GM23338 (cell line): ENCODE measurements around the gene ARHGEF11. TPM values are rescaled to one million over a fixed set of nuclear protein-coding genes. Genes with fewer than 3 reads are reported as not detected.

Experiments used
- ATAC-seq: fragments of 200-7000 bp; cut with Tn5 transposase; 3 replicates; pipeline ENCODE4 v1.9.1; 2020
- DNase-seq: peaks from one replicate; pipeline ENCODE4 v3.0.0-alpha.2; 2015; ENCODE audit warnings: low spot score
- H2AFZ ChIP-seq: fragments of 200-600 bp; sonication (generic); 2 replicates; pipeline ENCODE4 v1.8.0; 2016; ENCODE audit warnings: antibody characterized with exemption, mild to moderate bottlenecking, moderate library complexity
- H3F3A ChIP-seq: fragments of 200-600 bp; sonication (generic); replicated peaks from 2 replicates; pipeline ENCODE4 v1.8.0; 2017; ENCODE audit warnings: antibody characterized with exemption, mixed run types, low read depth
- H3K27ac ChIP-seq: fragments of 200-600 bp; sonication (generic); 2 replicates; pipeline ENCODE4 v1.6.1; 2016; ENCODE audit warnings: low read depth
- H3K27me3 ChIP-seq: fragments of 200-600 bp; sonication (generic); 2 replicates; pipeline ENCODE4 v1.8.0; 2016; ENCODE audit warnings: mild to moderate bottlenecking, mixed run types, moderate library complexity; ENCODE audit not compliant: insufficient read depth
- H3K36me3 ChIP-seq: fragments of 200-600 bp; sonication (generic); 2 replicates; pipeline ENCODE4 v1.8.0; 2016; ENCODE audit warnings: mild to moderate bottlenecking; ENCODE audit not compliant: insufficient read depth
- H3K4me1 ChIP-seq: fragments of 200-600 bp; sonication (generic); 2 replicates; pipeline ENCODE4 v1.8.0; 2016; ENCODE audit warnings: mild to moderate bottlenecking, moderate library complexity; ENCODE audit not compliant: insufficient read depth
- H3K4me2 ChIP-seq: fragments of 200-600 bp; sonication (generic); 2 replicates; pipeline ENCODE4 v1.7.1; 2017; ENCODE audit warnings: mixed run types
- H3K4me3 ChIP-seq: fragments of 200-600 bp; sonication (generic); 2 replicates; pipeline ENCODE4 v1.6.1; 2016; ENCODE audit warnings: mixed run types
- H3K79me2 ChIP-seq: fragments of 200-600 bp; sonication (generic); replicated peaks from 2 replicates; pipeline ENCODE4 v1.8.0; 2017; ENCODE audit warnings: mild to moderate bottlenecking; ENCODE audit not compliant: insufficient read depth
- H3K9me2 ChIP-seq: fragments of 200-600 bp; sonication (generic); 2 replicates; pipeline ENCODE4 v1.8.0; 2017; ENCODE audit not compliant: insufficient read depth
- H4K20me1 ChIP-seq: fragments of 200-600 bp; sonication (generic); replicated peaks from 2 replicates; pipeline ENCODE4 v1.8.0; 2017; ENCODE audit warnings: mild to moderate bottlenecking; ENCODE audit not compliant: insufficient read depth
- H3K27ac Mint-ChIP-seq: 2 replicates; pipeline ENCODE4 v1.8.0; 2020; ENCODE audit warnings: inconsistent platforms, mild to moderate bottlenecking, moderate library complexity, mixed read lengths
- H3K27me3 Mint-ChIP-seq: 3 replicates; pipeline ENCODE4 v1.8.0; 2022; ENCODE audit warnings: low read depth, mild to moderate bottlenecking, moderate library complexity, mixed read lengths, inconsistent platforms; ENCODE audit not compliant: insufficient read depth, poor library complexity
- H3K36me3 Mint-ChIP-seq: 3 replicates; pipeline ENCODE4 v1.8.0; 2021; ENCODE audit warnings: low read depth, mild to moderate bottlenecking, inconsistent platforms, moderate library complexity, mixed read lengths
- H3K4me1 Mint-ChIP-seq: 3 replicates; pipeline ENCODE4 v1.8.0; 2020; ENCODE audit warnings: mild to moderate bottlenecking, inconsistent platforms, mixed read lengths
- H3K4me3 Mint-ChIP-seq: 3 replicates; pipeline ENCODE4 v1.8.0; 2021; ENCODE audit warnings: moderate library complexity, mild to moderate bottlenecking, inconsistent platforms, mixed read lengths
- H3K9me3 Mint-ChIP-seq: 3 replicates; pipeline ENCODE4 v1.8.0; 2020; ENCODE audit warnings: moderate library complexity, mild to moderate bottlenecking, inconsistent platforms, mixed read lengths
- NANOG ChIP-seq: IDR thresholded peaks from 2 replicates; pipeline ENCODE4 v1.6.1; 2016; ENCODE audit warnings: antibody characterized with exemption, borderline replicate concordance
- POLR2AphosphoS5 ChIP-seq: IDR thresholded peaks from 2 replicates; pipeline ENCODE4 v1.6.1; 2016; ENCODE audit warnings: antibody characterized with exemption, low read depth
- ZNF114 ChIP-seq: fragments of 250-450 bp; sonication (Bioruptor Pico); IDR thresholded peaks from 2 replicates; pipeline ENCODE4 v1.5.0; 2020; ENCODE audit warnings: mild to moderate bottlenecking, moderate library complexity
- ZNF462 ChIP-seq: fragments of 250-450 bp; sonication (Bioruptor Pico); IDR thresholded peaks from 2 replicates; pipeline ENCODE4 v1.5.0; 2020; ENCODE audit warnings: mild to moderate bottlenecking, moderate library complexity
- polyA plus RNA-seq: library from polyadenylated mRNA; unstranded; fragments of >200 nt; fragmentation: Nextera tagmentation; extraction: Ambion mirVana; gene quantifications from 2 replicates; pipeline ENCODE4 v1.2.1, GENCODE V29; 2016
- total RNA-seq: library from RNA; depleted of rRNA; stranded (reverse); fragments of >200 nt; shearing (Covaris generic); gene quantifications from 2 replicates; pipeline ENCODE4 v1.2.3, GENCODE V29; 2014

The ARHGEF11 gene
- total and polyA plus RNA-seq, 2 experiments from 2014 or later = 12.3 to 33.7 TPM

GRCh38 chr1:156904187-156904959 is 141.2 kb downstream of the ARHGEF11 start:
- no peaks in the 10 kb centered on the region for H3K9me2 ChIP-seq
- H3K4me3 Mint-ChIP-seq = no peak overlapping the region
- no peaks in the 10 kb centered on the region for H3F3A ChIP-seq
- DNase-seq = no peak
- no peak overlapping the region for H3K4me2 ChIP-seq
- ATAC-seq = no peak
- H3K27ac Mint-ChIP-seq = no peak overlapping the region
- no peak overlapping the region for H3K27ac ChIP-seq
- H3K4me1 ChIP-seq = 0 out of 2 replicates have a peak, but pooled peaks cover 3% of the 10 kb centered on the region
- H3K4me3 ChIP-seq = no peak overlapping the region
- no peaks in the 10 kb centered on the region for H3K27me3 ChIP-seq
- H2AFZ ChIP-seq = no peak overlapping the region
- H3K27me3 Mint-ChIP-seq = peaks cover 25% of the 10 kb centered on the region
- no peaks in the 10 kb centered on the region for H3K79me2 ChIP-seq
- H4K20me1 ChIP-seq = no peaks in the 10 kb centered on the region
- H3K36me3 Mint-ChIP-seq = no peaks in the 10 kb centered on the region
- no peaks in the 10 kb centered on the region for H3K9me3 Mint-ChIP-seq
- peaks cover 12% of the 10 kb centered on the region for H3K4me1 Mint-ChIP-seq
- no peak for TF ChIP-seq ZNF114 (CRISPR knock-in tag)
- no peak for TF ChIP-seq ZNF462
- TF ChIP-seq POLR2AphosphoS5 = no peak
- TF ChIP-seq NANOG = no peak
- H3K36me3 ChIP-seq = no peaks in the 10 kb centered on the region
